AG04450 (cell line): ENCODE measurements around the gene CDH13. TPM values are rescaled to one million over a fixed set of nuclear protein-coding genes. Genes with fewer than 3 reads are reported as not detected.

ENCODE experiments used
- CTCF ChIA-PET: fragments of 300-600, 350-600 bp; formaldehyde crosslinking; extraction: SDS; loops from one replicate; lab custom pipeline; 2022; ENCODE audit warnings: antibody characterized with exemption, inconsistent platforms; lab: Charles Lee
- POLR2A ChIA-PET: fragments of 350-600 bp; formaldehyde crosslinking; extraction: SDS; loops from one replicate; lab custom pipeline; 2021; ENCODE audit warnings: antibody characterized with exemption, inconsistent platforms; lab: Yijun Ruan, JAX
- DNase-seq: peaks from one replicate; pipeline ENCODE4 v3.0.0-alpha.2; 2011; ENCODE audit warnings: low read depth, low spot score
- H3K27ac ChIP-seq: one replicate; pipeline ENCODE4 v1.5.1; 2012; ENCODE audit warnings: low read depth, low read length, control low read depth
- H3K27me3 ChIP-seq: one replicate; pipeline ENCODE4 v1.6.0; 2012; ENCODE audit warnings: low read length; ENCODE audit not compliant: control insufficient read depth, insufficient read depth
- H3K4me3 ChIP-seq: 2 replicates; pipeline ENCODE4 v1.5.1; 2011; ENCODE audit warnings: mild to moderate bottlenecking, low read depth, low read length, control low read depth
- H3K9me3 ChIP-seq: 2 replicates; pipeline ENCODE4 v1.5.1; 2012; ENCODE audit warnings: low read length; ENCODE audit not compliant: control insufficient read depth, insufficient read depth
- polyA plus RNA-seq: library from polyadenylated mRNA; depleted of rRNA; stranded (reverse); fragments of >200 nt; gene quantifications from 2 replicates; pipeline ENCODE4 v1.2.3, GENCODE V29; 2011
- TF ChIP-seq, protein P1 (sequence below): IDR thresholded peaks from 2 replicates; pipeline ENCODE4 v1.5.1; 2011; ENCODE audit warnings: low read depth, low read length, control low read depth, inconsistent platforms

Gene CDH13
- polyA plus RNA-seq, 1 experiment: 55.0 TPM

DNA sequence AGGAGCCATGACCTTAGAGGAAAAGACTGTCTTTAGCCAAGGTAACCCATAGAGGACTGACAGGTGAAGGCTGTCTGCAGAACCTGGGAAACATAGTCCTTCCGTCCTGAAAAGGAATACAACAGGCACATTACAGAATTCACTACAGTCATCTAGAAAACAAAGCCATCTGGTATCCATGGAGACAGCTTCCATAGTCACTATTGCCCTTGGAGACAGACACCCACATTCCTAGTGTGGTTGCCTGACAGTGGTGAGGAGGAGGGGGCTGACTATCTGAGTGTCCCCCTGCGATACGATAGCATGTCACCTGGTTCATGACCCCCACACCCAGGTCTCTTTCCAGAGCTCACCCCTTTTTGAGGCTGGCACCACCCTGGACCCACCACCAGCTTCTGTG, 254.7 kb downstream of the CDH13 start:
- DNase-seq: no peak
- ChIA-PET POLR2A (no interaction called here), CTCF (no interaction called here)
- H3K27me3 ChIP-seq: no peaks in the 10 kb centered on the region
- no peaks in the 10 kb centered on the region for H3K9me3 ChIP-seq
- no peak overlapping the region for H3K27ac ChIP-seq
- TF ChIP-seq, protein P1, sequence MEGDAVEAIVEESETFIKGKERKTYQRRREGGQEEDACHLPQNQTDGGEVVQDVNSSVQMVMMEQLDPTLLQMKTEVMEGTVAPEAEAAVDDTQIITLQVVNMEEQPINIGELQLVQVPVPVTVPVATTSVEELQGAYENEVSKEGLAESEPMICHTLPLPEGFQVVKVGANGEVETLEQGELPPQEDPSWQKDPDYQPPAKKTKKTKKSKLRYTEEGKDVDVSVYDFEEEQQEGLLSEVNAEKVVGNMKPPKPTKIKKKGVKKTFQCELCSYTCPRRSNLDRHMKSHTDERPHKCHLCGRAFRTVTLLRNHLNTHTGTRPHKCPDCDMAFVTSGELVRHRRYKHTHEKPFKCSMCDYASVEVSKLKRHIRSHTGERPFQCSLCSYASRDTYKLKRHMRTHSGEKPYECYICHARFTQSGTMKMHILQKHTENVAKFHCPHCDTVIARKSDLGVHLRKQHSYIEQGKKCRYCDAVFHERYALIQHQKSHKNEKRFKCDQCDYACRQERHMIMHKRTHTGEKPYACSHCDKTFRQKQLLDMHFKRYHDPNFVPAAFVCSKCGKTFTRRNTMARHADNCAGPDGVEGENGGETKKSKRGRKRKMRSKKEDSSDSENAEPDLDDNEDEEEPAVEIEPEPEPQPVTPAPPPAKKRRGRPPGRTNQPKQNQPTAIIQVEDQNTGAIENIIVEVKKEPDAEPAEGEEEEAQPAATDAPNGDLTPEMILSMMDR: no peak
- H3K4me3 ChIP-seq: no peak overlapping the region

DNA sequence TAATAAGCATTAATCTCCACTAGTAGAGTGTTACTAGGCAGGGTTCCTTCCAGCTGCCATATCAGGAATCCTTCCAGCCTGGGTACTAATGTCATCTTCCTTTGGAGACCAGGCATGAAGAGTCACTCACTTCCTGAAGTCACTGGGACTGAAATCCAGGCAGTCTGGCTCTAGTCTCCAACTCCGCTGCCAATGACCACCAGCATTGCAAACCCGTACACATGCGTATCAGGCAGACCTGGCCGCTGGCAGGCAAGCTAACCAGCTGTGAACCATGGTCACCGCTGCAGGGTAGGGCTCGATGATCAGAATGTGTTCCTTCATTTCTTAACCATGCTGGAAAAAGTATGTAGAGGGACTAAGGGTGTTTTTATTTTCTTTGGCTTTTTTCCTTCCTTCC, 255.5 kb downstream of the CDH13 start:
- no peak overlapping the region for H3K4me3 ChIP-seq
- TF ChIP-seq, protein P1: no peak

DNA sequence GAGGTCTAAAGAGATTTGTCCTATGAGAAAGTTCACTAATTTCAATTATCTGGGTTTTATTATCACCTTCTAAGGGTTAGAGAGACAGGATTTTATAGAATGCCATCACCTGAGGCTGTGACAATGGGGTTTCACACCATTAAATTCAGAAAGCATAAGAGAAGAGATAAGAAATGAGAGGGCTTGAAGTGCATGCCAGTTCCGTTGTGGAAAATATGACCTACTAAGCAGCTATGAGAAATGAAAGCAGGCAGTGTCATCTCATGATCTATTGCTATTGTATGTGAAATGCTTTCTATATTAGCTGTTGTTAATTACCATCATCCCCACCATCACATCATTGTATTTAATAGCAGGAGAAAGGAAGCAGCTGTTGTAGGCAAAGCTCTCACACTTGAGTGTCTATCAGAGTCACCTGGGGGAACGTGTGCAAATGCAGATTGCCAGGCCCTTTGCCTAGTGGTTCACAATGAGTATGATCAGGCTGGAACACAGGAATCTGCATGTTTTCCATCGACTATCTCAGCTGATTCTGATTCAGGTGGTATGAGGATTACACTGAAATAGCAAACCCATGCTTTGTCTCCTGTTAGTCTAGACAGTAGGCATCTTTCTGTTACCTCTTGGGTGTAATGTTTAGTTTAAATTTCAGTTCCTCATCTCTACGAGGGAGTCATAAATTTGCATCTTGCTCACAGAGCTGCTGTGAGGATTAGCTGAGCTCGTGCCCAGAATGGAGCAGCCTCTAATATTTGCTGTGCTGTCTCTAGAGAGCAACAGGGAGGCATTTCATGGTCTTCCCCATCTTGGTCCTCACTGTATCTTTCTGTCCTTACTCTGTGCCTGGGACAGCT, 256.4 kb downstream of the CDH13 start:
- ChIA-PET CTCF (no interaction called here), POLR2A (no interaction called here)
- Histone ChIP-seq H3K27ac (no peak overlapping the region), H3K27me3 (no peaks in the 10 kb centered on the region), H3K9me3 (no peaks in the 10 kb centered on the region), H3K4me3 (no peak overlapping the region)
- DNase-seq: no peak
- TF ChIP-seq, protein P1: no peak

More for the DNA sequence above, 255.5 kb downstream of the CDH13 start:
- no peaks in the 10 kb centered on the region for H3K27me3 ChIP-seq
- ChIA-PET CTCF (no interaction called here), POLR2A (no interaction called here)
- H3K27ac ChIP-seq: no peak overlapping the region
- H3K9me3 ChIP-seq: no peaks in the 10 kb centered on the region
- DNase-seq: no peak

DNA sequence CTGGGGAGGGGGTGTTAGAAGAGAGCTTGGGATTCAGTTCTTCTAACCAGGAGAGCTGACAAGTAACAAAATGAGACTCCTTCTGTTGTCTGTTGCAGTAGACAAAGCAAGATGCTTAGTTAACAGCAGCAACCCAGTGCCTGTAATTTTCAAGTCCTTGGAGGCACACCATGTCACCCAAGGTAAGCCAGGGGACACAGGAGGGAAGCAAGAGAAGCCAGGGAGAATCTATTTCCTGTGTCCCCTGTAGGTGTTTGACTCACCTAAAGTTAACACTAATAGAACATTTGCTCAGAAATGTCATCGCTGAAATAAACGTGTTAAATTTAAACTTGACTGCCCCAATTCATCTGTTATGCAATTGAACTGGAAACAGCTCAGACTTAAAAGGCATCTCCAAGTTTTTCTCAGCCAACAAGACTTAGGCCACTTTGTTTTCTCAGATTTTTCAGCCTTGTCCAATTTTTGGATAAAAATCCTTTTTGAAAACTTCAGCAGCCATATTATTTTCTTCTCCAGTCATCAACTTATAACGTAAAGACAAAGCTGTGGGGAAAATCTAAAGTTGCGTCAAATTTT, 257.6 kb downstream of the CDH13 start:
- POLR2A ChIA-PET: no interaction called here
- DNase-seq: no peak
- no peaks in the 10 kb centered on the region for H3K27me3 ChIP-seq
- CTCF ChIA-PET: no interaction called here
- no peaks in the 10 kb centered on the region for H3K9me3 ChIP-seq
- no peak overlapping the region for H3K4me3 ChIP-seq
- no peak overlapping the region for H3K27ac ChIP-seq
- TF ChIP-seq, protein P1: no peak

DNA sequence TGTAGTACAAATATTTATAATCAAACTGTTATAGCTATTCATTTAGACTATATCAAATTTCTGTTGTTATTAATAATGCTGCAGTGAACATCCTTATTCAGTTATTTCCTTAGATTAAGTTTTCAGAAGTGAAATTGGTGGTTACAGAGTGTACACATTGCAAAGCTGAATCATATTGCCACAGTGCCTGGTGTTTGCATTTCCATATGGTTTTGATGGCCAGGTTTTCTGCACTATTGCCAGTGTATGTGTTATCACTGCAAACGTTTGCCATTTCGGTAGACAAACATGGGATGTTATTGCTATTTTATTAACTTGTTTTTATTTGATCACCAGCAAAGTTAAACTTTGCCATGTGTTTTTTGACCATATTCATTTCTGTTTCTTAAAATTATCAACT, 259.4 kb downstream of the CDH13 start:
- Histone ChIP-seq H3K27ac (no peak overlapping the region), H3K4me3 (no peak overlapping the region), H3K27me3 (no peaks in the 10 kb centered on the region), H3K9me3 (no peaks in the 10 kb centered on the region)
- ChIA-PET POLR2A (interaction anchor here (0.7 kb wide), 1 partner anchor 604 kb away, joined by 3 read pairs; no protein-coding TSS in a partner anchor), CTCF (no interaction called here)
- DNase-seq: no peak
- TF ChIP-seq, protein P1: no peak
